Thymus (tissue), 11 donors: ENCODE data around the gene GMFB. TPM values are rescaled to one million over a fixed set of nuclear protein-coding genes. Genes with fewer than 3 reads are reported as not detected.
A peak's percentile ranks its signal among the peaks of the same experiment; 100 is the strongest.
"Not testable (repeated sequence)": the region's sequence is repeated elsewhere in the genome, so short reads cannot be mapped to it uniquely, and the experiment has no call there.

ENCODE experiments used
- DNase-seq, 9 donors: peaks; one replicate each; pipeline ENCODE4 v3.0.0-alpha.2; 2013; ENCODE audit warnings: low spot score in 9 of 9, low read depth in 6 of 9, missing footprints in 1 of 9
- H3K27ac ChIP-seq, 2 donors: one replicate each; pipeline ENCODE4 v1.5.1; 2013; ENCODE audit warnings: control low read depth in 1 of 2, low read depth in 1 of 2, low read length in 1 of 2, mild to moderate bottlenecking in 1 of 2, moderate library complexity in 1 of 2
- H3K27me3 ChIP-seq, 2 donors: one replicate each; pipeline ENCODE4 v1.5.1; 2013; ENCODE audit warnings: low read length in 1 of 2; ENCODE audit not compliant: control insufficient read depth in 2 of 2, insufficient read depth in 1 of 2
- H3K36me3 ChIP-seq, 2 donors: one replicate each; pipeline ENCODE4 v1.5.1; 2013; ENCODE audit warnings: low read length in 1 of 2, mild to moderate bottlenecking in 1 of 2, moderate library complexity in 1 of 2; ENCODE audit not compliant: control insufficient read depth in 2 of 2, insufficient read depth in 2 of 2
- H3K4me1 ChIP-seq, 2 donors: one replicate each; pipeline ENCODE4 v1.5.1; 2013; ENCODE audit warnings: low read length in 2 of 2; ENCODE audit not compliant: control insufficient read depth in 2 of 2, insufficient read depth in 2 of 2
- H3K4me3 ChIP-seq, 2 donors: one replicate each; pipeline ENCODE4 v1.5.1; 2013; ENCODE audit warnings: low read length in 2 of 2, control low read depth in 1 of 2, mild to moderate bottlenecking in 1 of 2
- H3K9me3 ChIP-seq, 2 donors: one replicate each; pipeline ENCODE4 v1.5.1; 2013; ENCODE audit warnings: low read length in 1 of 2, mild to moderate bottlenecking in 1 of 2; ENCODE audit not compliant: control insufficient read depth in 2 of 2, insufficient read depth in 1 of 2
- WGBS: extraction: QIAGEN DNeasy Blood & Tissue Kit; methylation state at CpG from one replicate; pipeline ENCODE4 v1.1.7; 2013; 5-methylcytosine and 5-hydroxymethylcytosine counted together
- polyA plus RNA-seq: library from polyadenylated mRNA; stranded (reverse); fragments of 200-250 nt; gene quantifications from one replicate; pipeline ENCODE4 v1.2.3, GENCODE V29; 2013
- total RNA-seq: library from RNA; stranded (reverse); fragments of 120-200 nt; gene quantifications from one replicate; pipeline ENCODE4 v1.2.4, GENCODE V29; 2013
- donor health status: healthy.

GMFB gene
- total and polyA plus RNA-seq, 2 donors, result 24.6 to 29.7 TPM

GRCh38 chr14:54458536-54458935 is 30.2 kb downstream of the GMFB start:
- H3K4me1 ChIP-seq, H3K36me3 ChIP-seq, H3K27me3 ChIP-seq, H3K9me3 ChIP-seq, H3K27ac ChIP-seq, DNase-seq, H3K4me3 ChIP-seq: not testable (repeated sequence)

GRCh38 chr14:54457609-54457996 is 31.2 kb downstream of the GMFB start:
- WGBS, result 96% methylated on average over 3 of the region's 3 CpGs
- DNase-seq, result no peak
- H3K9me3 ChIP-seq, result peaks cover 1 to 7% of the 10 kb centered on the region in 2 donors

GRCh38 chr14:54456820-54457608 is 31.8 kb downstream of the GMFB start:
- not testable (repeated sequence) for H3K27ac ChIP-seq, H3K4me3 ChIP-seq, DNase-seq, H3K27me3 ChIP-seq, H3K9me3 ChIP-seq, H3K36me3 ChIP-seq, H3K4me1 ChIP-seq
- 100% methylated on average over 1 of the region's 1 CpG for WGBS

More at GRCh38 chr14:54457609-54457996, 31.2 kb downstream of the GMFB start:
- H3K4me3 ChIP-seq, result no peak overlapping the region
- H3K4me1 ChIP-seq, result no peaks in the 10 kb centered on the region
- no peak overlapping the region for H3K27ac ChIP-seq
- H3K27me3 ChIP-seq, result no peaks in the 10 kb centered on the region
- no peaks in the 10 kb centered on the region for H3K36me3 ChIP-seq

- 99% methylated on average over 1 of the region's 1 CpG for WGBS
- Histone ChIP-seq H3K27me3 (no peaks in the 10 kb centered on the region), H3K9me3 (peaks cover 1 to 7% of the 10 kb centered on the region in 2 donors), H3K36me3 (no peaks in the 10 kb centered on the region), H3K4me3 (no peak overlapping the region), H3K4me1 (no peaks in the 10 kb centered on the region), H3K27ac (no peak overlapping the region)
- DNase-seq, result no peak
Observed at GRCh38 chr14:54455363-54455762, 33.4 kb downstream of the GMFB start.

GRCh38 chr14:54453990-54454389 is 34.8 kb downstream of the GMFB start:
- H3K27me3 ChIP-seq, H3K4me1 ChIP-seq, DNase-seq, H3K36me3 ChIP-seq, H3K9me3 ChIP-seq, H3K4me3 ChIP-seq, H3K27ac ChIP-seq: not testable (repeated sequence)
- 95% methylated on average over 5 of the region's 5 CpGs for WGBS

- H3K27ac ChIP-seq, result no peak overlapping the region
- no peaks in the 10 kb centered on the region for H3K36me3 ChIP-seq
- DNase-seq, result no peak
- H3K4me1 ChIP-seq, result no peaks in the 10 kb centered on the region
- no peaks in the 10 kb centered on the region for H3K27me3 ChIP-seq
- no peak overlapping the region for H3K4me3 ChIP-seq
- 98% methylated on average over 3 of the region's 3 CpGs for WGBS
- H3K9me3 ChIP-seq, result no peaks in the 10 kb centered on the region
Observed at GRCh38 chr14:54453252-54453651, 35.5 kb downstream of the GMFB start.

GRCh38 chr14:54451961-54452360 is 36.8 kb downstream of the GMFB start:
- DNase-seq, result no peak
- Histone ChIP-seq H3K4me3 (no peak overlapping the region), H3K4me1 (no peaks in the 10 kb centered on the region), H3K27me3 (no peaks in the 10 kb centered on the region), H3K36me3 (no peaks in the 10 kb centered on the region), H3K27ac (no peak overlapping the region), H3K9me3 (no peaks in the 10 kb centered on the region)
- WGBS, result 95% methylated on average over 3 of the region's 3 CpGs

- Histone ChIP-seq H3K4me1 (no peaks in the 10 kb centered on the region), H3K27me3 (no peaks in the 10 kb centered on the region), H3K9me3 (no peaks in the 10 kb centered on the region), H3K27ac (no peak overlapping the region), H3K4me3 (no peak overlapping the region), H3K36me3 (no peaks in the 10 kb centered on the region)
- WGBS, result 96% methylated on average over 7 of the region's 7 CpGs
- DNase-seq, result no peak
Observed at GRCh38 chr14:54451121-54451601, 37.6 kb downstream of the GMFB start.

GRCh38 chr14:54450535-54450934 is 38.2 kb downstream of the GMFB start:
- no peak overlapping the region for H3K4me3 ChIP-seq
- no peaks in the 10 kb centered on the region for H3K4me1 ChIP-seq
- H3K27me3 ChIP-seq, result no peaks in the 10 kb centered on the region
- H3K9me3 ChIP-seq, result no peaks in the 10 kb centered on the region
- peak in 1 of 9 donors; percentile 34 for DNase-seq
- no peak overlapping the region for H3K27ac ChIP-seq
- WGBS, result 40% methylated on average over 3 of the region's 3 CpGs
- H3K36me3 ChIP-seq, result no peaks in the 10 kb centered on the region
